ENCODE results near the gene CXCL14. TPM values are rescaled to one million over a fixed set of nuclear protein-coding genes. Genes with fewer than 3 reads are reported as not detected.

Gene CXCL14
- total RNA-seq, 2 experiments from 2014 or later: not detected

- Mint-ChIP-seq H3K36me3 (no peaks in the 10 kb centered on the region), H3K4me3 (no peak overlapping the region), H3K9me3 (no peaks in the 10 kb centered on the region), H3K27ac (no peak overlapping the region), H3K4me1 (ENCODE audit: low read depth) (no peaks in the 10 kb centered on the region), H3K27me3 (peaks cover 12% of the 10 kb centered on the region)
- intact Hi-C loops (cut with micrococcal nuclease): no loop called here
- ChIA-PET CTCF (no interaction called here), POLR2A (no interaction called here)
- DNase-seq: no peak
These were observed 26.4 kb upstream of the CXCL14 start for GRCh38 chr5:135605221-135605620.

GRCh38 chr5:135604056-135604455 lies 25.3 kb upstream of the CXCL14 start:
- H3K4me1 Mint-ChIP-seq (ENCODE audit: low read depth): no peaks in the 10 kb centered on the region
- no peaks in the 10 kb centered on the region for H3K9me3 Mint-ChIP-seq
- ChIA-PET POLR2A (no interaction called here), CTCF (no interaction called here)
- no peak overlapping the region for H3K27ac Mint-ChIP-seq
- no peaks in the 10 kb centered on the region for H3K36me3 Mint-ChIP-seq
- H3K4me3 Mint-ChIP-seq: no peak overlapping the region
- intact Hi-C loops (cut with micrococcal nuclease): no loop called here
- no peak for DNase-seq
- H3K27me3 Mint-ChIP-seq: peaks cover 9% of the 10 kb centered on the region

- DNase-seq: no peak
- Mint-ChIP-seq H3K9me3 (no peaks in the 10 kb centered on the region), H3K36me3 (no peaks in the 10 kb centered on the region), H3K4me3 (no peak overlapping the region), H3K4me1 (ENCODE audit: low read depth) (no peaks in the 10 kb centered on the region), H3K27me3 (peaks cover 4% of the 10 kb centered on the region), H3K27ac (no peak overlapping the region)
- POLR2A ChIA-PET: no interaction called here
- CTCF ChIA-PET: no interaction called here
- intact Hi-C loops (cut with micrococcal nuclease): no loop called here
These were observed 24.3 kb upstream of the CXCL14 start for GRCh38 chr5:135602882-135603721.

- intact Hi-C loops (cut with micrococcal nuclease): no loop called here
- Mint-ChIP-seq H3K9me3 (no peaks in the 10 kb centered on the region), H3K27ac (no peak overlapping the region), H3K36me3 (no peaks in the 10 kb centered on the region), H3K27me3 (peaks cover 2% of the 10 kb centered on the region), H3K4me3 (no peak overlapping the region), H3K4me1 (ENCODE audit: low read depth) (no peaks in the 10 kb centered on the region)
- ChIA-PET CTCF (no interaction called here), POLR2A (no interaction called here)
- DNase-seq: no peak
These were observed 22.7 kb upstream of the CXCL14 start for GRCh38 chr5:135601466-135601865.

- DNase-seq: no peak
- H3K9me3 Mint-ChIP-seq: no peaks in the 10 kb centered on the region
- H3K27ac Mint-ChIP-seq: no peak overlapping the region
- ChIA-PET CTCF (no interaction called here), POLR2A (no interaction called here)
- no peaks in the 10 kb centered on the region for H3K36me3 Mint-ChIP-seq
- no peak overlapping the region for H3K4me3 Mint-ChIP-seq
- intact Hi-C loops (cut with micrococcal nuclease): no loop called here
- H3K27me3 Mint-ChIP-seq: peaks cover 2% of the 10 kb centered on the region
- H3K4me1 Mint-ChIP-seq (ENCODE audit: low read depth): no peaks in the 10 kb centered on the region
These were observed 22.2 kb upstream of the CXCL14 start for GRCh38 chr5:135600971-135601381.

GRCh38 chr5:135600152-135600570 lies 21.4 kb upstream of the CXCL14 start:
- Mint-ChIP-seq H3K4me3 (no peak overlapping the region), H3K27me3 (peaks cover 2% of the 10 kb centered on the region), H3K36me3 (no peaks in the 10 kb centered on the region), H3K27ac (no peak overlapping the region), H3K9me3 (no peaks in the 10 kb centered on the region), H3K4me1 (ENCODE audit: low read depth) (no peaks in the 10 kb centered on the region)
- CTCF ChIA-PET: no interaction called here
- DNase-seq: no peak
- intact Hi-C loops (cut with micrococcal nuclease): no loop called here
- POLR2A ChIA-PET: no interaction called here

- Mint-ChIP-seq H3K36me3 (no peaks in the 10 kb centered on the region), H3K27ac (no peak overlapping the region), H3K4me3 (no peak overlapping the region), H3K4me1 (ENCODE audit: low read depth) (no peaks in the 10 kb centered on the region), H3K9me3 (no peaks in the 10 kb centered on the region), H3K27me3 (peaks cover 2% of the 10 kb centered on the region)
- ChIA-PET POLR2A (no interaction called here), CTCF (no interaction called here)
- no peak for DNase-seq
- intact Hi-C loops (cut with micrococcal nuclease): no loop called here
These were observed 20.8 kb upstream of the CXCL14 start for GRCh38 chr5:135599421-135600151.

- Mint-ChIP-seq H3K36me3 (no peaks in the 10 kb centered on the region), H3K4me3 (no peak overlapping the region), H3K9me3 (no peaks in the 10 kb centered on the region), H3K27ac (no peak overlapping the region), H3K27me3 (peaks cover 2% of the 10 kb centered on the region), H3K4me1 (ENCODE audit: low read depth) (no peaks in the 10 kb centered on the region)
- POLR2A ChIA-PET: no interaction called here
- intact Hi-C loops (cut with micrococcal nuclease): no loop called here
- CTCF ChIA-PET: no interaction called here
- no peak for DNase-seq
These were observed 20.1 kb upstream of the CXCL14 start for GRCh38 chr5:135598691-135599395.

GRCh38 chr5:135596788-135597187 lies 18.0 kb upstream of the CXCL14 start:
- no peaks in the 10 kb centered on the region for H3K4me1 Mint-ChIP-seq (ENCODE audit: low read depth)
- intact Hi-C loops (cut with micrococcal nuclease): no loop called here
- POLR2A ChIA-PET: no interaction called here
- no peak for DNase-seq
- H3K27ac Mint-ChIP-seq: no peak overlapping the region
- H3K9me3 Mint-ChIP-seq: no peaks in the 10 kb centered on the region
- CTCF ChIA-PET: no interaction called here
- H3K4me3 Mint-ChIP-seq: no peak overlapping the region
- peaks cover 7% of the 10 kb centered on the region for H3K27me3 Mint-ChIP-seq
- H3K36me3 Mint-ChIP-seq: no peaks in the 10 kb centered on the region

GRCh38 chr5:135596157-135596763 lies 17.5 kb upstream of the CXCL14 start:
- intact Hi-C loops (cut with micrococcal nuclease): no loop called here
- no peaks in the 10 kb centered on the region for H3K9me3 Mint-ChIP-seq
- no peaks in the 10 kb centered on the region for H3K36me3 Mint-ChIP-seq
- no peak for DNase-seq
- CTCF ChIA-PET: no interaction called here
- H3K27ac Mint-ChIP-seq: no peak overlapping the region
- H3K27me3 Mint-ChIP-seq: peaks cover 7% of the 10 kb centered on the region
- POLR2A ChIA-PET: no interaction called here
- H3K4me1 Mint-ChIP-seq (ENCODE audit: low read depth): no peaks in the 10 kb centered on the region
- H3K4me3 Mint-ChIP-seq: no peak overlapping the region

- Mint-ChIP-seq H3K27me3 (peaks cover 7% of the 10 kb centered on the region), H3K27ac (no peak overlapping the region), H3K4me3 (no peak overlapping the region), H3K36me3 (no peaks in the 10 kb centered on the region), H3K4me1 (ENCODE audit: low read depth) (no peaks in the 10 kb centered on the region), H3K9me3 (no peaks in the 10 kb centered on the region)
- DNase-seq: no peak
- intact Hi-C loops (cut with micrococcal nuclease): no loop called here
- POLR2A ChIA-PET: no interaction called here
- CTCF ChIA-PET: no interaction called here
These were observed 15.7 kb upstream of the CXCL14 start for GRCh38 chr5:135594416-135594960.

GRCh38 chr5:135593886-135594285 lies 15.1 kb upstream of the CXCL14 start:
- Mint-ChIP-seq H3K27me3 (peaks cover 8% of the 10 kb centered on the region), H3K4me1 (ENCODE audit: low read depth) (no peaks in the 10 kb centered on the region), H3K9me3 (no peaks in the 10 kb centered on the region), H3K36me3 (no peaks in the 10 kb centered on the region), H3K4me3 (no peak overlapping the region), H3K27ac (no peak overlapping the region)
- intact Hi-C loops (cut with micrococcal nuclease): no loop called here
- POLR2A ChIA-PET: no interaction called here
- no peak for DNase-seq
- CTCF ChIA-PET: no interaction called here

All from activated CD4-positive, alpha-beta memory T cell treated with anti-CD3 and anti-CD28 coated beads for 36 hours (primary cell).